Upper lobe of left lung (tissue), 4 donors: ENCODE results near the gene PREPL.

ENCODE experiments used
- CTCF ChIP-seq, 6 experiments: fragments of 450-650 bp in 4 of 6; fragments of 200-600 bp in 2 of 6; sonication (generic) in 2 of 6; IDR thresholded peaks; one replicate each; pipeline ENCODE4 v1.5.1; 2016 to 2019; ENCODE audit warnings: antibody characterized with exemption in 6 of 6
- EP300 ChIP-seq, 4 donors: sonication (generic); formaldehyde crosslinking; IDR thresholded peaks; one replicate each; pipeline ENCODE4 v1.5.1; 2017; ENCODE audit warnings: antibody characterized with exemption in 4 of 4, control low read depth in 2 of 4
- POLR2A ChIP-seq, 4 donors: fragments of 450-650 bp; IDR thresholded peaks; one replicate each; pipeline ENCODE4 v1.5.1; 2016 to 2017; ENCODE audit warnings: antibody characterized with exemption in 4 of 4, mild to moderate bottlenecking in 2 of 4

- TF ChIP-seq EP300 (IDR thresholded peaks at IDR 0.05) (no peak), CTCF (IDR thresholded peaks at IDR 0.05) (no peak), POLR2A (IDR thresholded peaks at IDR 0.05) (no peak)
Measured at GRCh38 chr2:44371445-44371844, 10.2 kb upstream of the PREPL start.
